NCI-H774 (cell line): Measurements from ENCODE around the gene CYB5RL.

Source experiments
- DNase-seq: peaks from one replicate; lab custom pipeline; 2025; lab: John Stamatoyannopoulos, UW

The CYB5RL gene

DNA sequence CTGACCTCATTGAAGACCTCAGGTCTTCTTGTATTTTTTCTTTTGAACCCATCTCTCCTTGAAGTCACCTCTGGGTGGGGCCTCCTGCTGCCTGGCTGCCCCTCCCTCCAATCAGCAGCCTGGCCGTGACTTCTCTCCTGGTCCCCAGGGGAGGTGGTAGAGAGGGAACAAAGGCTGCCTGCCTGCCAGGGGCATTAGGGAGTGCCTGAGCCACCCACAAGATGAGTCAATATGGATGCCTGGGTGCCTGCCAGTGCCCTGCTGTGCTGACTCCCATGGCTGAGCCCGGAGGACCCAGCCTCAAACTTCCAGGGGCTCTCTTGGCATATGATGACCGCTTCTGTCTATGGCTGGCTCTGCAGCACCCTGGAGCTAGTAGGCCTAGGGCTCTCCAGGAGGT lies 41.8 kb downstream of the CYB5RL start:
- DNase-seq = no peak

GRCh38 chr1:54157401-54157800 lies 42.4 kb downstream of the CYB5RL start:
- DNase-seq = no peak

DNA sequence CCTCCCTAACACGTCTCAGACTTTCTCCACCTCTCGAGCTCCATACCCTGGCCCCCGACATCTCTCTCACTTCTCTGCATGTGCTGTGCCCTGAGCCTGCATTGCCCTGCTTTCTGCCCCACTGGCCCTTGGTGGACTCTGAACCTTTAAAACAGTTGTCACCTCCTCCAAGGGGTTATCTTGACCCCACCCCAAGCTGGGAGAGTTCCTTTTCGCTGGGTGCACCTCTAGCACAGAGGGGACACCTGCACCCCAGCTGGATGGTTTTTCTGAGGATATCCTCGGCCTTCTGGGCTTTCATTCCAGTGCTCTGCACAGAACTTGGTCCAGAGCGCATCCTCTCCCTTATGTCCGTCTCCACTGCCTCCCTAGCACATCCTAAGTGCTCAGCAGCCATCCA lies 42.8 kb downstream of the CYB5RL start:
- no peak for DNase-seq

GRCh38 chr1:54156201-54156600 lies 43.6 kb downstream of the CYB5RL start:
- DNase-seq = no peak

DNA sequence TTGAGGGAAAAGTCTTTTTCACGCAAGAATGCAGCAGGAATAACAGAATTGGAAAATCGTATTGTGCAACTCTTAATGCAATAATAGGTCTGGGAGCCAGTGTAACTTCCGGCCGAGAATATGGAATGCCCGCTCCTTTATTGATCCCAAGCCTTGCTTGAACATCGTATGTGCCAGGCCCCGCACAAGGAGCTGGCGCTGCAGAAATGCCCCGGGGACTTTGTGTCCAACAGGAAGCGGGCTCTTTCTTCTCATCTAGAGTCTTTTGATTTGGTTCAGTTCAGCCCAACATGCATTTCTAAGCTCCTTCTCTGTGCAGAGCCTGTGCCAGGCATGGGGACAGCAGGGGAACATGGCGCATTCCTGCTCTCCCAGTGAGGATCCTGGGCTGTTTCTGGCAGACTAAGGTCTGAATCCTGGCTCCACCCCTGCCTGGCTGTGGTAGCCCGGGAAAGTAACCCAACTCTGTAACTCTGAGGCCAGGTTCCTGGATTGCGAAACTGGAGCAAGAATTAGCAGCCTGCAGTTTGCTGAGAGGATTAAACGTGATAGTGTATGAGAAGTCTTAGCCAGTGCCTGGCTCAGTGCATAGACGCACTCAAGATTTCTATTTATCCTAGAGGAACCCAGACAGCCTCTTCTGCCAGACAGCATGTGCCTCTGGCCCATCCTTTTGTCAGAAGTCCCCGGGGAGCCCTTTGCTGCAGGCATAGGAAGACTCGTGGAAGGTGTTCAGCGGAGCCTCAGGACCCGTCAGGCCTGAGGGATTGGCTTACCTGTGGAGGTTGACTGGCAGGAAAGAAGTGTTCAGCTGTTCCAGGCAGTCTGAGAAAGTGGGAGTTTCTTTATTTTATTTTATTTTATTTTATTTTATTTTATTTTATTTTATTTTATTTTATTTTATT lies 46.0 kb downstream of the CYB5RL start:
- no peak for DNase-seq

GRCh38 chr1:54152696-54153095 lies 47.1 kb downstream of the CYB5RL start, which contains the start of gene CDCP2:
Gene CDCP2, minus strand, starts transcription at chr1:54153000. Its CDS starts 78 bp downstream, at chr1:54152922.
- no peak for DNase-seq

DNA sequence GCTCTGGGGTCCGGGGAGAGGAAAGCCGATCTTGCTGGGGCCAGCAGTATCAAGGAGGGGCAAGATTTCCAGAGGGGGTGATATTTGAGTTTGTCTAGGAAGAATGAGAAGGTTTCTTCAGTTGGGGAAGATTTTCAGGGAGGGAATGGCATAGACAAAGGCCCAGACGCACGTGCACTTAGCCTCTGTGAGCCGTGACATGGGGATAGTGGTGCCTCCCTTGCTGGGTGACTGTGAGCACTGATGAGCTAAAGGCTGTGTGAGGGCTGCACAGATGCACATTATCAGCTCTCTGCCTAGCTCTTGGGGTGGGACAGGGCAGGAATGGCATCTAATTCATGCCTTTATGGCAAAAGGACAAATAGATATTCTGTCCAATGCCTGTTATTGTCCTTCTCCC lies 48.8 kb downstream of the CYB5RL start:
- DNase-seq = no peak
